ENCODE measurements around the gene AKR7A3.

DNA sequence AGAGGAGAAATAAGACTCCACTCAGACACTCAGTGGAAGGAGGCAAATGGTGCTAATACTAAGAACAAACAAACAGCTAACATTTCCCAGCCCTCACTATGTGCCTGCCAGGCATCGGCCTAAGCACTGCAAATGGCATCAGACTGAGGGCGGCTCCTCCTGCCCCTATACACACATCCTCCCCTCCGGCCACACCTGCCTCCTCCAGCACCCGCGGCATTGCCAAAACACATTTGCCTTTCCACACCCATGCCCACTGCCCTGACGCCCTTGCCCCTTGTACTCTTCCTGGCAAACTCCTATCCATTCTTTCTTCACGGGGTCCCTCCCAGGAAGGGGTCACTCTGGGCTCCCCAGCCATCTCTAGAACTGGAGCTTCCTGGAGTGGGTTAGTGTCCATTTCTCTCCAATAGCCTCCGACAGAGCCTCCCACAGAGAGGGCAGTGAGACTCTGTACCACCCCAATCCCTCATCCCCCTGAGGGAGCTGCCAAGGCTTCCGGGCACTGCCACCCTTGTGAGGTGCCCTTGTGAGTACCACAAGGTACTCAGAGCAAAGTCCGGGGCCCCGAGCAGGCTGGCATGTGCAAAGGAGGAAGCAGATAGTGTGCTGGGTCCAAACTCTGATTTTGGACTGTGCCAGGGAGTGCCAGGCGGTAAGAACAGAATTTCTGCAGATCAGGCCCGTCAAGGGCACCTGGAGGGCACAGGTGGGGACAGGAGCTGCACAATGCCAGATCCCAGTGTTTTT, 959 bp downstream of the AKR7A3 start:
- TF ChIP-seq, protein P1, sequence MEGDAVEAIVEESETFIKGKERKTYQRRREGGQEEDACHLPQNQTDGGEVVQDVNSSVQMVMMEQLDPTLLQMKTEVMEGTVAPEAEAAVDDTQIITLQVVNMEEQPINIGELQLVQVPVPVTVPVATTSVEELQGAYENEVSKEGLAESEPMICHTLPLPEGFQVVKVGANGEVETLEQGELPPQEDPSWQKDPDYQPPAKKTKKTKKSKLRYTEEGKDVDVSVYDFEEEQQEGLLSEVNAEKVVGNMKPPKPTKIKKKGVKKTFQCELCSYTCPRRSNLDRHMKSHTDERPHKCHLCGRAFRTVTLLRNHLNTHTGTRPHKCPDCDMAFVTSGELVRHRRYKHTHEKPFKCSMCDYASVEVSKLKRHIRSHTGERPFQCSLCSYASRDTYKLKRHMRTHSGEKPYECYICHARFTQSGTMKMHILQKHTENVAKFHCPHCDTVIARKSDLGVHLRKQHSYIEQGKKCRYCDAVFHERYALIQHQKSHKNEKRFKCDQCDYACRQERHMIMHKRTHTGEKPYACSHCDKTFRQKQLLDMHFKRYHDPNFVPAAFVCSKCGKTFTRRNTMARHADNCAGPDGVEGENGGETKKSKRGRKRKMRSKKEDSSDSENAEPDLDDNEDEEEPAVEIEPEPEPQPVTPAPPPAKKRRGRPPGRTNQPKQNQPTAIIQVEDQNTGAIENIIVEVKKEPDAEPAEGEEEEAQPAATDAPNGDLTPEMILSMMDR (IDR thresholded peaks at IDR 0.05) = no peak
- no peak for TF ChIP-seq POLR2A (IDR thresholded peaks at IDR 0.05)

Data from ovary (tissue), 3 donors.